ENCODE measurements around the gene KBTBD12.

DNA sequence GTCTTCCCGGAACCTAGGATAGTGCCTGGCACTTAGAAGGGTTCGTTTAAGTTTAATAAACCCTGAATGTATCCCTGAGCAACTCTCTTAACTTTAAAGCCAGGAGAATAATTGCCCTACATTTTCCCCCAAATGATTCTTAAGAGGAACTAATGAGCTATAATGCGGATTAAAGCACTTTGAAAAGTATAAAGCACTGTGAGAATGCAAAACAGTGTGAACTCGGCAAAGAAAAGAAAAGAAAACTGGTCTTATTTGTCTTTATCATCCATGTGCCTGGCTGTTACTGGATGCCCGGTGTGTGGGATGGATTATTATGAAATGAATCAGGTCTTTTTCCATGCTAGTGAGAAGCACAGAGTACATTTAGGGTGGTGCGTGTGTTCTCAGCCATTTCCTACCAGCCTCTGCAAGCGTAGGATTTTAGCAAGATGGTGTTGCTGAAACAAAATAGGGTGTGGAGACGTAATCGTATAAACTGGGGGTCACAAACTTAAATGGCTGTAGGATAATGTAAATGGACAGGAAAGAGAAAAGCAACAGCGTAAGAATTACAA, 983 bp downstream of the KBTBD12 start:
- TF ChIP-seq POLR2A (IDR thresholded peaks at IDR 0.05; ENCODE audit: low read depth, low read length): no peak
- TF ChIP-seq POLR2AphosphoS5 (IDR thresholded peaks at IDR 0.05; ENCODE audit: low read depth, low read length): no peak
- TF ChIP-seq TAF1 (IDR thresholded peaks at IDR 0.05; ENCODE audit: borderline replicate concordance, low read depth, low read length): no peak

All from GM12892 (cell line).